Parathyroid adenoma (tissue), 2 donors: ENCODE results near the gene ARFGEF3.

Experiments used
- H2AFZ ChIP-seq: fragments of 300-600 bp; sonication (generic); one replicate; pipeline ENCODE4 v1.7.0; 2017; ENCODE audit warnings: antibody characterized with exemption, mild to moderate bottlenecking
- H3K27ac ChIP-seq: fragments of 300-600 bp; sonication (generic); one replicate; pipeline ENCODE4 v1.7.0; 2017
- H3K27me3 ChIP-seq: fragments of 300-600 bp; sonication (generic); one replicate; pipeline ENCODE4 v1.7.0; 2017; ENCODE audit warnings: low read length; ENCODE audit not compliant: control insufficient read depth, insufficient read depth
- H3K36me3 ChIP-seq: fragments of 300-600 bp; sonication (generic); one replicate; pipeline ENCODE4 v1.7.0; 2017; ENCODE audit warnings: low read length; ENCODE audit not compliant: control insufficient read depth, insufficient read depth
- H3K4me1 ChIP-seq: fragments of 300-600 bp; sonication (generic); one replicate; pipeline ENCODE4 v1.7.0; 2017; ENCODE audit warnings: control low read depth
- H3K4me2 ChIP-seq: fragments of 300-600 bp; sonication (generic); one replicate; pipeline ENCODE4 v1.7.0; 2017; ENCODE audit warnings: low read length
- H3K4me3 ChIP-seq: fragments of 300-600 bp; sonication (generic); one replicate; pipeline ENCODE4 v1.7.0; 2017; ENCODE audit warnings: low read depth, low read length
- H3K79me2 ChIP-seq: fragments of 300-600 bp; sonication (generic); one replicate; pipeline ENCODE4 v1.7.0; 2017; ENCODE audit warnings: control low read depth
- H3K9ac ChIP-seq: fragments of 300-600 bp; sonication (generic); one replicate; pipeline ENCODE4 v1.7.0; 2017; ENCODE audit warnings: mild to moderate bottlenecking
- H3K9me3 ChIP-seq: fragments of 300-600 bp; sonication (generic); one replicate; pipeline ENCODE4 v1.7.0; 2017; ENCODE audit warnings: low read length; ENCODE audit not compliant: control insufficient read depth
- CTCF ChIP-seq: fragments of 300-600 bp; sonication (generic); IDR thresholded peaks from one replicate; pipeline ENCODE4 v1.7.0; 2017; ENCODE audit warnings: antibody characterized with exemption, mild to moderate bottlenecking
- donor health status: primary hyperparathyroidism.

Gene ARFGEF3

GRCh38 chr6:138240476-138241245 is 78.9 kb downstream of the ARFGEF3 start:
- no peaks in the 10 kb centered on the region for H3K9me3 ChIP-seq
- H3K36me3 ChIP-seq, result no peaks in the 10 kb centered on the region
- H3K4me3 ChIP-seq, result no peak overlapping the region
- H3K4me2 ChIP-seq, result no peak overlapping the region
- H3K79me2 ChIP-seq, result no peaks in the 10 kb centered on the region
- no peak overlapping the region for H3K27ac ChIP-seq
- H3K4me1 ChIP-seq, result no peaks in the 10 kb centered on the region
- no peaks in the 10 kb centered on the region for H3K27me3 ChIP-seq
- no peak overlapping the region for H3K9ac ChIP-seq
- H2AFZ ChIP-seq, result no peak overlapping the region
- no peak for TF ChIP-seq CTCF

- H3K27ac ChIP-seq, result no peak overlapping the region
- H3K79me2 ChIP-seq, result no peaks in the 10 kb centered on the region
- no peak overlapping the region for H3K9ac ChIP-seq
- H3K36me3 ChIP-seq, result no peaks in the 10 kb centered on the region
- H3K4me1 ChIP-seq, result no peaks in the 10 kb centered on the region
- no peaks in the 10 kb centered on the region for H3K9me3 ChIP-seq
- H2AFZ ChIP-seq, result no peak overlapping the region
- TF ChIP-seq CTCF, result no peak
- H3K27me3 ChIP-seq, result no peaks in the 10 kb centered on the region
- H3K4me2 ChIP-seq, result no peak overlapping the region
- H3K4me3 ChIP-seq, result no peak overlapping the region
Observed at GRCh38 chr6:138241381-138241780, 79.6 kb downstream of the ARFGEF3 start.

DNA sequence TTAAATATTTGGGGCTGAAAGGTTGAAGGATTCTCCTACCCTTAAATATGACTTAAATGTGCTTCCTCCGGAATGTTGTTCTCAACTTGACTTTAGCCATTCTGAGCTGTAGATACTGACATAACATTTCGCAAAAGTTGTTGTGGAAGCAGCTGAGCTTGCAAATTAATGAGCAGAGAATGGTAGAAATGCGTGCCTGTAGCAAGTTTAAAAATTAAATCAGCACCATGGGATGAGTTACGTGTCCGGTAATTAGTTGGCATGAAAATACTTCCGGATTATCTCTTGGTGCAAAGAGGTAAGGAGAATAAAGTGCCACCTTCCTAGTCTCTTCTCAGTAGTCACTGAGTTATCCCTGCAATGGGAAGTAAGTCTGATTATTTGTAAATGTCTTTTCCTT is 80.2 kb downstream of the ARFGEF3 start:
- no peak for TF ChIP-seq CTCF
- H3K36me3 ChIP-seq, result no peaks in the 10 kb centered on the region
- no peaks in the 10 kb centered on the region for H3K4me1 ChIP-seq
- H3K9ac ChIP-seq, result no peak overlapping the region
- H2AFZ ChIP-seq, result no peak overlapping the region
- H3K4me3 ChIP-seq, result no peak overlapping the region
- H3K9me3 ChIP-seq, result no peaks in the 10 kb centered on the region
- H3K27me3 ChIP-seq, result no peaks in the 10 kb centered on the region
- H3K4me2 ChIP-seq, result no peak overlapping the region
- H3K79me2 ChIP-seq, result no peaks in the 10 kb centered on the region
- no peak overlapping the region for H3K27ac ChIP-seq

- no peak overlapping the region for H2AFZ ChIP-seq
- no peak overlapping the region for H3K9ac ChIP-seq
- H3K4me2 ChIP-seq, result no peak overlapping the region
- H3K4me1 ChIP-seq, result no peaks in the 10 kb centered on the region
- no peak overlapping the region for H3K27ac ChIP-seq
- H3K9me3 ChIP-seq, result no peaks in the 10 kb centered on the region
- H3K36me3 ChIP-seq, result no peaks in the 10 kb centered on the region
- H3K79me2 ChIP-seq, result no peaks in the 10 kb centered on the region
- TF ChIP-seq CTCF, result no peak
- no peaks in the 10 kb centered on the region for H3K27me3 ChIP-seq
- H3K4me3 ChIP-seq, result no peak overlapping the region
Observed at GRCh38 chr6:138242987-138243592, 81.4 kb downstream of the ARFGEF3 start.

- TF ChIP-seq CTCF, result no peak
- Histone ChIP-seq H3K79me2 (no peaks in the 10 kb centered on the region), H3K4me2 (no peak overlapping the region), H3K27ac (no peak overlapping the region), H3K4me1 (no peaks in the 10 kb centered on the region), H3K36me3 (no peaks in the 10 kb centered on the region), H3K9me3 (no peaks in the 10 kb centered on the region), H3K27me3 (no peaks in the 10 kb centered on the region), H3K4me3 (no peak overlapping the region), H2AFZ (no peak overlapping the region), H3K9ac (no peak overlapping the region)
Observed at GRCh38 chr6:138245751-138246150, 84.0 kb downstream of the ARFGEF3 start.
